Activated T-cell treated with anti-CD3 and anti-CD28 coated beads, Interleukin-2, amount 50 U/mL, for 48 hours (primary cell): ENCODE results near the gene MAPK8IP2.
"Not testable (repeated sequence)": the region's sequence is repeated elsewhere in the genome, so short reads cannot be mapped to it uniquely, and the experiment has no call there.

Source experiments
- DNase-seq, 2 experiments: peaks; one replicate each; pipeline ENCODE4 v3.0.0-alpha.2; 2020

The MAPK8IP2 gene

GRCh38 chr22:50601669-50602337 lies 1.2 kb downstream of the MAPK8IP2 start:
- no peak for DNase-seq

GRCh38 chr22:50602338-50602700 lies 1.7 kb downstream of the MAPK8IP2 start:
- DNase-seq = no peak

DNA sequence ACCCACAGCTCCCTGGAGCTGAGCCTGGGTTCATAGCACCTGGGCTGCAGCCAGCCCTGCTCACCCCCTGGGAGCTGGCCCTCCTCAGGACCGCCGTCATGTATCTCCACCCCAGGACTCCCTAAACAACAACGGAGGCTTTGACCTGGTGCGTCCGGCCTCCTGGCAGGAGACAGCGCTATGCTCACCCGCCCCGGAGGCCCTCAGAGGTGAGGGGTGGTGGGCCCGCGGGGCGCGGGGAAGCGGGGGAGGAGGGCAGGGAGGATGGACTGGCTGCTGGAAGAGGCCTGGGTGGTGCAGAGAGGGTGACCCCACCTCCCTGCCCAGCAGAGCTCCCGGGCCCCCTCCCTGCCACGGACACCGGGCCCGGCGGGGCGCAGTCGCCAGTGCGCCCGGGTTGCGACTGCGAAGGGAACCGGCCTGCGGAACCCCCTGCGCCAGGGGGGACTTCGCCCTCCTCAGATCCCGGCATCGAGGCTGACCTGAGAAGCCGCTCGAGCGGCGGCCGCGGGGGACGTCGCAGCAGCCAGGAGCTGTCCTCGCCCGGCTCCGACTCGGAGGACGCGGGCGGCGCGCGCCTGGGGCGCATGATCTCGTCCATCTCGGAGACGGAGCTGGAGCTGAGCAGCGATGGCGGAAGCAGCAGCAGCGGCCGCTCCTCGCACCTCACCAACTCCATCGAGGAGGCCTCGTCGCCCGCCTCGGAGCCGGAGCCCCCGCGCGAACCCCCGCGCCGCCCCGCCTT lies 3.1 kb downstream of the MAPK8IP2 start:
- no peak for DNase-seq

GRCh38 chr22:50604256-50605001 lies 3.8 kb downstream of the MAPK8IP2 start:
- no peak for DNase-seq

- no peak for DNase-seq
Measured at GRCh38 chr22:50605002-50605612, 4.5 kb downstream of the MAPK8IP2 start.

DNA sequence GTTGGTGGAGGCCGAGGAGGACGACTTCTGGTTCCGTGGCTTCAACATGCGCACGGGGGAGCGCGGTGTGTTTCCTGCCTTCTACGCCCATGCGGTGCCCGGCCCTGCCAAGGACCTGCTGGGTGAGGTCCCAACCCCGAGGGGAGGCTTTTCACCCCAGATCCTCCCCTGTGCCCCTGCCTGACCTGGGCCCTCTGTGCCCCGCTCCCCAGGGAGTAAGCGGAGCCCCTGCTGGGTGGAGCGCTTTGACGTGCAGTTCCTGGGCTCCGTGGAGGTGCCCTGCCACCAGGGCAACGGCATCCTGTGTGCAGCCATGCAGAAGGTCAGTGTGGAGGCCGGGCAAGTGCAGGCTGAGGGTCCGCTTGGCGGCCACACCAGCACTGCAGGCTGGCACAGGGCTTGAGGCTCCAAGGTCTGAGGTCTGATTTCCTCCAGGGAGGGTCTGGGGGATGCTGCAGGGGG lies 5.1 kb downstream of the MAPK8IP2 start:
- no peak for DNase-seq

DNA sequence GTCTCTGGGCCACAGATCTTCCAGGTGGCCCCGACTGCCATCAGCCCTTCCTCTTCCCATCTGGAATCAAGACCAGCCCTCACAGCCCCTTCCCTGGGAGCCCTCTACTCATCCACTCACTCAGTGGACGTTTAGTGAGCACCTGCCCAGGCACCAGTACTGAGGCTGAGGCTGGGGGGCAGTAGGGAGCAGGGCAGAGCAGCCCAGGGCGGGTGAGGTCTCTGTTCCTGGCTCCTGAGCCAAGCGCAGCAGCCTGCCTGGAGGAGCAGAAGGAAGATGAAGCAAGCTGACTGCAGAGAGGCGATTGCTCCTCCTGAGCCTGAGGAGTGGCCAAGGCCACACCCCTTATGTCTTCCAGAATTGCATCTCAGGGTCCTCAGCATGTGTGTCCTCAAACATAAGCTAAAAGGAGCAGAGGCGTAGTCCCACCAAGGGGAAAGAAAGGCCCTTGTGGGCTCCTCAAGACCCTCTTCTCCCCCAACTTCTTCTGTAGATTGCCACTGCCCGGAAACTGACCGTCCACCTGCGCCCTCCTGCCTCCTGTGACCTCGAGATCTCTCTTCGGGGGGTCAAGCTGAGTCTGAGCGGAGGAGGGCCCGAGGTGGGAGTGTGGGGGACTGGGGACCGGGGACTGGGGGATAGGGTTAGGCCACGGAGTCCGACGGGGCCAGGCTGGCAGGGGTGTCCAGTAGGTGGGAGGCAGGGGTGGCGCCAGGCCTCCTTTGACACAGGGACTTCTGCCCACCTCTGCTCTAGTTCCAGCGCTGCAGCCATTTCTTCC lies 5.8 kb downstream of the MAPK8IP2 start:
- DNase-seq = no peak

DNA sequence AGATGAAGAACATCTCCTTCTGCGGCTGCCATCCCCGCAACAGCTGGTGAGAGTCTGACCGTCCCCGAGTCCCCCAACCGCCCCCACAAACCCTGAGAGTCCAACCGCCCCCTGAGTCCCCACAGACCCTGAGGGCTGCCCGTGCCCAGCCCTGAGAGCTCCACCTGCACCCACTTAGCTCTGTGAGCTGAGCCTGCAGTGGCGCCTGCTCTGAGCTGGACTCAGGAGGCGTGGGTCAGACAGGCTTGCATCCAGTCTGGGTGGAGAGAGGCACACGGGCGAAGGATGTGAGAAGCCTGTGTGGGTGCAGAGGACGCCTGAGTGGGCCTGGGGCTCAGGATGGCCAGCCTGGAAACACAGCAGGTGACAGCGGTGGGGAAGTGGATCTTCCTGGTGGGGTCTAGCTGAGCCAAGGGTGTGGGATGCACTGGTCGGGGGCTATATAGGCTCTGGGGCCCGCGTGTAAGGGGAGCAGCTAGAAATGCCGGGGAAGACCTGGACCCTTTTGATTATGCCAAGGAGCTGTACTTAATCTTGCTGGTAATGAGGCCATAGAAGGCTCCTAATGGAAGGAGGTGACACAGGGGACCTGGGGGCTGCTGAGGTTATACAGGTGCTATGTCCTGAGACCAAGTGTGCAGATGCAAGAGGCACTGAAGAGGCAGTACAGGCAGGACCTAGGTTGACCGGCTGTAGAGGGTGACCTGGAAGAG lies 6.5 kb downstream of the MAPK8IP2 start:
- DNase-seq = no peak

GRCh38 chr22:50607659-50608020 lies 7.0 kb downstream of the MAPK8IP2 start:
- DNase-seq = no peak

DNA sequence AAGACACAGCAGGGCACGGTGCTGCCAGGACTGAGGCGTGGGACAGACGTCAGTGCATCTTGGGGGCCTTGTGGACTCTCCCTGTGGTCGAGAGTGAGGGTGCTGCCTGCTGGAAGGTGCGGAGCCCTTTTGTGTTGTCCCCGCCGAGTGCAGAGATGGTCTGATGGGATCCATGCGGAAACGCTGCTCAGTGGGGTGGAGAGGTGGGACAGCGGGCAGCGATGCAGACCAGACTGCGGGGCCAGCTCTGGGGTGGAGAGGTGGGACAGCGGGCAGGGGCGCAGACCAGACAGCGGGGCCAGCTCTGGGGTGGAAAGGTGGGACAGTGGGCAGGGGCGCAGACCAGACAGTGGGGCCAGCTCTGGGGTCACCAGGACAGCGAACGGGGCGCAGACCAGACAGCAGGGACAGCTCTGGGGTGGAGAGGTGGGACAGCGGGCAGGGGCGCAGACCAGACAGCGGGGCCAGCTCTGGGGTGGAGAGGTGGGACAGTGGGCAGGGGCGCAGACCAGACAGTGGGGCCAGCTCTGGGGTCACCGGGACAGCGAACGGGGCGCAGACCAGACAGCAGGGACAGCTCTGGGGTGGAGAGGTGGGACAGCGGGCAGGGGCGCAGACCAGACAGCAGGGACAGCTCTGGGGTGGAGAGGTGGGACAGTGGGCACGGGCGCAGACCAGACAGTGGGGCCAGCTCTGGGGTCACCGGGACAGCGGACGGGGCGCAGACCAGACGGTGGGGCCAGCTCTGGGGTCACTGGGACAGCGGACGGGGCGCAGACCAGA lies 7.7 kb downstream of the MAPK8IP2 start:
- DNase-seq = not testable (repeated sequence)

- no peak for DNase-seq
Measured at GRCh38 chr22:50608996-50609395, 8.4 kb downstream of the MAPK8IP2 start.

GRCh38 chr22:50609599-50609998 lies 9.0 kb downstream of the MAPK8IP2 start:
- no peak for DNase-seq

GRCh38 chr22:50610041-50610451 lies 9.5 kb downstream of the MAPK8IP2 start:
- no peak for DNase-seq

- no peak for DNase-seq
Measured at GRCh38 chr22:50610581-50610980, 10.0 kb downstream of the MAPK8IP2 start.

DNA sequence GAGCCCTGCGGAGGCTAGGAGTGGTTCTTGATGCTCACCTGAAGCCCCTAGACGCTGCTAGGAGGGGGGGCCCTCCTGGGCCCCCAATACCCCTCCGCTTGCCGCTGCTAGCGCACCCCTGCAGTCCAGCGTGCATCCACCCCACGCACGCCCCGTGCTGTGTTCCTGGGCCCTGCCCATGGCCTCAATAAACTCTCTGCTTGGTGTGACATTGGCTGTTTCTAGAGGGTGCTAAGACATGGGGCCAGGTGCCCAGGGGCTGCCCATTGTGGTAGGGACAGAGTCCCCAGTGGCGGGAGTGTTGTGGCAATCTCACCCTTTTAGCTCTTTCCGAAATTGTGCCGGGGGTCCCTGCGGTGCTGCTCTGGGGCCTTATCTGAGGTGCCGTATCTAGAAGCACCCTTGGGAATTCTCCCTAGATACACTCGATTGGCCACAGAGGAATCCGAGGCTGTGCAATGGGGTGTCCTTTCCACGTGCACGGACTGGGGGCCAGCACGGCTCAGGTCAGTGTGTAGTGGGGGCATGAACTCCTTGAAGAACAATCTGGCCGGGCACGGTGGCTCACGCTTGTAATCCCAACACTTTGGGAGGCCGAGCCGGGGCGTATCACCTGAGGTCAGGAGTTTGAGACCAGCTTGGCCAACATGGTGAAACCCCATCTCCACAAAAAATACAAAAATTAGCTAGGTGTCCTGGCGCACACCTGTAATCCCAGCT lies 10.9 kb downstream of the MAPK8IP2 start:
- DNase-seq = no peak

DNA sequence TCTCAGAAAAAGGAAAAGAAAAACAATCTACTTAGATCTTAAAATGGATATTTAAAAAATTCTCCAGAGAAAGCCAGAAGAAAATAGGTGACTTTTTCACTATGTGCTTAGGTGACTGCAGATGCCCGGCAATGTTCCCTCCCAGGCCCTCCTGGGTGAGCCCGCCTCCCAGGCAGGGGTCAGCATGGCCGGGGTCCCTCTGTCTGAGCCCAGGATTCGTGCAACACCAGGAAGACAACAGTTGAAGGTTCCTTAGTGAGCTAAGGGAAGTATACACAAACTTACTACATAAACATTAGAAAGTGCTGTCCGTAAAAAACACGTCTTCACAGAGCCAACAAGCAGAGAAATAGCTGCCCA lies 11.6 kb downstream of the MAPK8IP2 start:
- DNase-seq = no peak

GRCh38 chr22:50612528-50613221 lies 12.1 kb downstream of the MAPK8IP2 start:
- DNase-seq = no peak

DNA sequence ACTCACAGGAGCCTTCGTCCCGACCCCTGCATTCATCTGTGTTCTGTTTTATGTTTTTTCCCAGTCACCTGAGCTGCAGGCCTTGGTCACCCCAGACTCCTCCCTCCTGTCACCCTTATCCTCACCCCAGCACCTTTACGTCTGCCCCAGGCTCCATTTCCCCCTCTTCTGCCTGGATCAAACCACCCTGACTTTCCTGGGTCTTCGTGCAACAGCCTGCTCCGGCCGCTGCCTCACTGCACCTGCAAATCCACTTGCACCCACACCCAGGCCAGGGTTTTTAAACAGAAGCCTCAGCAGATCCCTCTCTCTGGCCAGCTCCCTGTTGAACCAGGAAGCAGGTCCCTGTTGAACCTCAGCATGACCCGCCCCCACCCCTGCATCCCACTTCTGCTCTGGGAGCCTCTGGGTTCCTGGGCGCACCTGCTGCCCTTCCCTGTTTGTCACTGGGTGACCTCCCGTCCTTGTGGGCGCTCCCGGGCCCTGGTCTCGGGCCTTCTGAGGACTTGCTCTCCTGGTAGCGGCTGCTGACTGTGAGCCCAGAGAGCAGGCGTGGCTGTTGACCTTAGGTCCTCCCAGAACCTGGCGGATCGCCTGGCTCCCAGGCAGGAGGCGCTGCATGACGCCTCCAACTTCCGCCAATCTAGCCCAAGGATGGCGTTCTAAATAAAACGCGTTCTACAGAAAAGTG lies 12.8 kb downstream of the MAPK8IP2 start:
- no peak for DNase-seq

DNA sequence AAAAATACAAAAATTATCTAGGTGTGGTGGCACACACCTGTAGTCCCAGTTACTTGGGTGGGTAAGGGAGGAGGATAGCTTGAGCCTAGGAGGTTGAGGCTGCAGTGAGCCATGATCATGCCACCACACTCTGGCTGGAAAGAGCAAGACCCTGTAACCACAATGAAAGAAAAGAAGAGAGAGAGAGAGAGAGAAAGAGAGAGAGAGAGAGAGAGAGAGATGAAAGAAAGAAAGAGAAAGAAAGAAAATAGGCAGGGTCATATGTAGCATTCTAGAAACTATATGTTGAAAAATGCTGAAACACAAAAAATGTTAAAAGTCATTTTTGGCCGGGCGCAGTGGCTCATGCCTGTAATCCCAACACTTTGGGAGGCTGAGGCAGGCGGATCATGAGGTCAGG lies 13.7 kb downstream of the MAPK8IP2 start:
- DNase-seq = not testable (repeated sequence)
